Ovary (tissue), 9 donors: ENCODE data around the gene PAQR4. TPM values are rescaled to one million over a fixed set of nuclear protein-coding genes. Genes with fewer than 3 reads are reported as not detected.
"Not testable (repeated sequence)": the region's sequence is repeated elsewhere in the genome, so short reads cannot be mapped to it uniquely, and the experiment has no call there.

Source experiments
- DNase-seq, 5 donors: peaks; one replicate each; pipeline ENCODE4 v3.0.0-alpha.2; 2019 to 2020
- H3K27ac ChIP-seq, 2 donors: fragments of 200-600 bp; one replicate each; pipeline versions ENCODE4 v1.5.1 to v1.8.0; 2019 to 2022
- H3K27me3 ChIP-seq: fragments of 200-600 bp; one replicate; pipeline ENCODE4 v1.8.0; 2022
- H3K36me3 ChIP-seq: fragments of 200-600 bp; sonication (generic); one replicate; pipeline ENCODE4 v1.5.1; 2019
- H3K4me1 ChIP-seq: one replicate; pipeline ENCODE4 v1.8.1; 2013; ENCODE audit warnings: mild to moderate bottlenecking, moderate library complexity; ENCODE audit not compliant: insufficient read depth
- H3K4me3 ChIP-seq: fragments of 200-600 bp; sonication (generic); one replicate; pipeline ENCODE4 v1.5.1; 2017
- H3K9me3 ChIP-seq, 2 donors: fragments of 200-600 bp in 1 of 2; sonication (generic) in 1 of 2; one replicate each; pipeline versions ENCODE4 v1.5.1 to v1.8.1; 2013 to 2019; ENCODE audit warnings: mild to moderate bottlenecking in 1 of 2, moderate library complexity in 1 of 2
- CTCF ChIP-seq, 3 donors: fragments of 450-650 bp in 2 of 3; fragments of 200-600 bp in 1 of 3; IDR thresholded peaks; one replicate each; pipeline versions ENCODE4 v1.5.1 to v1.8.0; 2016 to 2022; ENCODE audit warnings: antibody characterized with exemption in 3 of 3, mild to moderate bottlenecking in 1 of 3
- EP300 ChIP-seq: sonication (generic); formaldehyde crosslinking; IDR thresholded peaks from one replicate; pipeline ENCODE4 v1.6.1; 2017; ENCODE audit warnings: antibody characterized with exemption
- POLR2A ChIP-seq: fragments of 450-650 bp; IDR thresholded peaks from one replicate; pipeline ENCODE4 v1.6.1; 2017; ENCODE audit warnings: antibody characterized with exemption, mild to moderate bottlenecking, moderate library complexity
- WGBS, 3 donors: extraction: QIAGEN DNeasy Blood & Tissue Kit in 1 of 3; methylation state at CpG; one replicate each; pipeline versions ENCODE4 v1.1.5 to v1.1.7; 2013 to 2017; 5-methylcytosine and 5-hydroxymethylcytosine counted together
- intact Hi-C, 4 donors: fragments of 100-400 bp; cut with DNase I; formaldehyde crosslinking; loops; one replicate each; pipeline versions ENCODE4 v1.11.0 to v1.15.1; 2022 to 2023
- polyA plus RNA-seq, 2 donors: library from polyadenylated mRNA; stranded (reverse); fragments of 200-250 nt in 1 of 2; fragments of 350-450 nt in 1 of 2; fragmentation: Illumina TruSeq in 1 of 2; extraction: RNeasy Lipid Tissue Mini Kit (QIAGEN cat#74804) in 1 of 2; gene quantifications; one replicate each; pipeline ENCODE4 v1.2.3, GENCODE V29; 2013 to 2014
- total RNA-seq, 7 donors: library from RNA; depleted of rRNA in 2 of 7; stranded (reverse); fragments of >200 nt in 2 of 7; fragmentation: NEBNext Ultra II Directional in 3 of 7; extraction: Animal tissue kit (Norgen Biotek cat#: 25700) in 3 of 7; gene quantifications; one replicate each; pipeline versions ENCODE4 v1.1.0 to v1.2.4, GENCODE V29; 2016 to 2023
- donor health status: DM: no; HTN: no; CAD: no; lungs with moderate emphysema.
- donor health status: DM: no; HTN: no; CAD: no.
- donor health status: Bipolar disorder and iron deficiency.
- donor health status: DM: yes; HTN: yes; CAD: no.
- donor health status: DM: no; HTN: no; CAD: no.
- donor health status: DM: yes; HTN: yes; CAD: no.

Gene PAQR4
- total and polyA plus RNA-seq, 9 donors = 0.30 to 5.7 (median 1.5) TPM

GRCh38 chr16:2928796-2929195 lies 40.4 kb upstream of the PAQR4 start:
- no peaks in the 10 kb centered on the region for H3K9me3 ChIP-seq
- no peak overlapping the region for H3K4me3 ChIP-seq
- H3K27ac ChIP-seq = no peak overlapping the region
- no peaks in the 10 kb centered on the region for H3K27me3 ChIP-seq
- 86 to 92% (median 89%) methylated on average over 9 to 11 of the region's 11 CpGs for WGBS, 3 donors
- no peaks in the 10 kb centered on the region for H3K36me3 ChIP-seq
- intact Hi-C loops = loop anchor here in 1 of 4 donors (5.0 kb wide), 1 partner anchor 51 kb away; no protein-coding TSS in a partner anchor
- peaks cover 1% of the 10 kb centered on the region for H3K4me1 ChIP-seq
- no peak for DNase-seq
- no peak for TF ChIP-seq CTCF (IDR thresholded peaks at IDR 0.05)

GRCh38 chr16:2929693-2930092 lies 39.5 kb upstream of the PAQR4 start:
- no peak for DNase-seq
- Histone ChIP-seq H3K4me1 (peaks cover 1% of the 10 kb centered on the region), H3K27me3 (no peaks in the 10 kb centered on the region), H3K36me3 (no peaks in the 10 kb centered on the region), H3K4me3 (no peak overlapping the region), H3K27ac (no peak overlapping the region), H3K9me3 (no peaks in the 10 kb centered on the region)
- 86 to 95% (median 87%) methylated on average over 12 to 14 of the region's 14 CpGs for WGBS, 3 donors
- TF ChIP-seq POLR2A (no peak), EP300 (no peak), CTCF (IDR thresholded peaks at IDR 0.05) (no peak)
- intact Hi-C loops = loop anchor here in 2 of 4 donors (5.0 kb wide), 2 partner anchors 52 to 62 kb away; no protein-coding TSS in a partner anchor

DNA sequence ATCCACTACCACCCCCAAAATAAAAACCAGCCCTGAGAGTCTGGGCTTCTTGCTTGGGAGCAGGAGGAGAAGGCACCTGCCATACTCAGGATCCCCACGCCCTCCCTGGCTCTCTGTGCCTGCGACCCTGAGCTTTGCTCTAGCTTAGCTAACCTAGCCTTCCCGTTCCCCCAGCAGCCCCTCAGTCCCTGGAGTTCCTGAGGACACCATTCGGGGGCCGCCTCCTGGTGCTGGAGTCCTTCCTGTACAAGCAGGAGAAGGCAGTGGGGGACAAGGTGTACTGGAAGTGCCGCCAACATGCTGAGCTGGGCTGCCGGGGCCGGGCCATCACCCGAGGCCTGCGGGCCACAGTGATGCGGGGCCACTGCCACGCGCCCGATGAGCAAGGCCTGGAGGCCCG lies 38.9 kb upstream of the PAQR4 start:
- no peaks in the 10 kb centered on the region for H3K9me3 ChIP-seq
- H3K27me3 ChIP-seq = no peaks in the 10 kb centered on the region
- H3K36me3 ChIP-seq = no peaks in the 10 kb centered on the region
- TF ChIP-seq CTCF (IDR thresholded peaks at IDR 0.05) = no peak
- no peak for TF ChIP-seq EP300
- TF ChIP-seq POLR2A = no peak
- no peak overlapping the region for H3K27ac ChIP-seq
- no peak for DNase-seq
- H3K4me1 ChIP-seq = peaks cover 1% of the 10 kb centered on the region
- H3K4me3 ChIP-seq = no peak overlapping the region
- WGBS, 3 donors = 95 to 96% (median 95%) methylated on average over 7 to 15 of the region's 15 CpGs
- intact Hi-C loops = loop anchor here in 1 of 4 donors (5.0 kb wide), 1 partner anchor 63 kb away; no protein-coding TSS in a partner anchor

DNA sequence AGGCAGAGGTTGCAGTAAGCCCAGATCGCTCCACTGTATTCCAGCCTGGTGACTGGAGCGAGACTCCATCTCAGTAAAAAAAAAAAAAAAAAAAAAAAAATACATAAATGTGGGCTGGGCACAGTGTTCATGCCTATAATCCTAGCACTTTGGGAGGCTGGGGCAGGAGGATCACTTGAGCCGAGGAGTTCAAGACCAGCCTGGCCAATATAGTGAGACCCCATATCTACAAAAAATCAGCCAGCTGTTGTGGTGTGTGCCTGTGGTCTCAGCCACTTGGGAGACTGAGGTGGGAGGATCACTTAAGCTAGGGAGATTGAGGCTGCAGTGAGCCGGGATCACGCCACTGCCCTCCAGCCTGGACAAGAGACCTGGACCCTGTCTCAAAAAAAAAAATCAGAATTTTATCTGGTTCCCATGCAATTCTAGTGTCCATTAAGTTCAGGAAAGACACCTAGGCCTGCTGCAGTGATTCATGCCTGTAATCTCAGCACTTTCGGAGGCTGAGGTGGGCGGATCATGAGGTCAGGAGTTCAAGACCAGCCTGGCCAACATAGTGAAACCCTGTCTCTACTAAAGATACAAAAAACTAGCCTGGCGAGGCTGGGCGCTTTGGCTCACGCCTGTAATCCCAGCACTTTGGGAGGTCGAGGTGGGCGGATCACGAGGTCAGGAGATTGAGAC lies 37.8 kb upstream of the PAQR4 start:
- H3K36me3 ChIP-seq, H3K27ac ChIP-seq, H3K4me1 ChIP-seq, H3K4me3 ChIP-seq, DNase-seq, H3K27me3 ChIP-seq, H3K9me3 ChIP-seq: not testable (repeated sequence)
- intact Hi-C loops = loop anchor here in 1 of 4 donors (5.0 kb wide), 1 partner anchor 64 kb away; no protein-coding TSS in a partner anchor
- 87 to 90% (median 88%) methylated on average over 13 of the region's 13 CpGs for WGBS, 3 donors

DNA sequence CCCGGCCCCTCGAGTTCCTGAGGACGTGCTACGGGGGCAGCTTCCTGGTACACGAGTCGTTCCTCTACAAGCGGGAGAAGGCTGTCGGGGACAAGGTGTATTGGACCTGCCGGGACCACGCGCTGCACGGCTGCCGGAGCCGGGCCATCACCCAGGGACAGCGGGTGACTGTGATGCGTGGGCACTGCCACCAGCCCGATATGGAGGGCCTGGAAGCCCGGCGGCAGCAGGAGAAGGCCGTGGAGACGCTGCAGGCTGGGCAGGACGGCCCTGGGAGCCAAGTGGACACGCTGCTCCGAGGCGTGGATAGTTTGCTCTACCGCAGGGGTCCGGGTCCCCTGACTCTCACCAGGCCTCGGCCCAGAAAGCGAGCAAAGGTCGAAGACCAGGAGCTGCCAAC lies 36.0 kb upstream of the PAQR4 start:
- H3K4me3 ChIP-seq = no peak overlapping the region
- intact Hi-C loops = loop anchor here in 1 of 4 donors (5.0 kb wide), 1 partner anchor 66 kb away; no protein-coding TSS in a partner anchor
- H3K4me1 ChIP-seq = no peaks in the 10 kb centered on the region
- H3K27me3 ChIP-seq = no peaks in the 10 kb centered on the region
- DNase-seq = no peak
- TF ChIP-seq POLR2A (no peak), CTCF (IDR thresholded peaks at IDR 0.05) (no peak), EP300 (no peak)
- H3K27ac ChIP-seq = no peak overlapping the region
- no peaks in the 10 kb centered on the region for H3K9me3 ChIP-seq
- H3K36me3 ChIP-seq = no peaks in the 10 kb centered on the region
- 89 to 92% (median 92%) methylated on average over 20 to 30 of the region's 30 CpGs for WGBS, 3 donors
